C4-2B (cell line): ENCODE data around the gene IQGAP2.

Experiments used
- ZFX ChIP-seq: fragments of 450-650 bp; IDR thresholded peaks from 2 replicates; pipeline ENCODE4 v1.6.1; 2017
- TF ChIP-seq, protein P1 (sequence below): fragments of 450-650 bp; conservative IDR thresholded peaks from 2 replicates; pipeline ENCODE4 v1.5.1; 2017; ENCODE audit warnings: mild to moderate bottlenecking

DNA sequence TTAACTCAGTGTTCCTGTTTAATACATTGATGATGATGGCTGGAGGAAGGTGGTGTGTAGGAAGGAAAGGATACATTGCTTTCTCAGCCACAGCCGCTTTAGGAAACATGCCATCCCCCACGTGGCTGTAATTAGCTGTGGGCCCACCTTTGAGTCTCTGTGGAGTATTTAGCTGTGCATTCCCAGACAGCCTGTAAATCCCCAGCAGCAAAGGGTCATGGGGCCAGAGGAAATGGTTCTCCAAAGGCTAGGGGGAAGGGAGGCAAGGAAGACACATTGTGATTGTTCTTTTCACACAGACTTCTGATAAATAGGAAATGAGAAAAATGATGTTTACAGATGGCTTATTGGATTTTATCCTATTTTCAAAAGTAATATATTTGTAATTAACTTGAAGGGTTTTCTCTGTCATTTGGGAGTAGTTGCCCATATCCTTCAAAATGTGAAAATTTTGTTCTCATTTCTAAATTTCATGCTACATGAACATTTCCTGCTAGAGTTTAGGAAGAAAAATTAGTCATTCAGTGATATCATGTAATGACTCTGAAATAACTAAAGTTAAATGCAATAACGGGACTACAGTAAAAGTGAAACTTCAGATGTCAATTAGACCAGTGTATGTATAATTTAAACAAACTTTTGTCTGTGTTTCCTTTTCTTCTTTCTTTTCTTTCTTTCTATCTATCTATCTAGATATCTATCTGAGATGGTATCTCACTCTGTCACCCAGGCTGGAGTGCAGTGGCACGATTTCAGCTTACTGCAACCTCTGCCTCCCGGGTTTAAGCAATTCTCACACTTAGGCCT, 288.6 kb downstream of the IQGAP2 start:
- TF ChIP-seq, protein P1, sequence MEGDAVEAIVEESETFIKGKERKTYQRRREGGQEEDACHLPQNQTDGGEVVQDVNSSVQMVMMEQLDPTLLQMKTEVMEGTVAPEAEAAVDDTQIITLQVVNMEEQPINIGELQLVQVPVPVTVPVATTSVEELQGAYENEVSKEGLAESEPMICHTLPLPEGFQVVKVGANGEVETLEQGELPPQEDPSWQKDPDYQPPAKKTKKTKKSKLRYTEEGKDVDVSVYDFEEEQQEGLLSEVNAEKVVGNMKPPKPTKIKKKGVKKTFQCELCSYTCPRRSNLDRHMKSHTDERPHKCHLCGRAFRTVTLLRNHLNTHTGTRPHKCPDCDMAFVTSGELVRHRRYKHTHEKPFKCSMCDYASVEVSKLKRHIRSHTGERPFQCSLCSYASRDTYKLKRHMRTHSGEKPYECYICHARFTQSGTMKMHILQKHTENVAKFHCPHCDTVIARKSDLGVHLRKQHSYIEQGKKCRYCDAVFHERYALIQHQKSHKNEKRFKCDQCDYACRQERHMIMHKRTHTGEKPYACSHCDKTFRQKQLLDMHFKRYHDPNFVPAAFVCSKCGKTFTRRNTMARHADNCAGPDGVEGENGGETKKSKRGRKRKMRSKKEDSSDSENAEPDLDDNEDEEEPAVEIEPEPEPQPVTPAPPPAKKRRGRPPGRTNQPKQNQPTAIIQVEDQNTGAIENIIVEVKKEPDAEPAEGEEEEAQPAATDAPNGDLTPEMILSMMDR: no peak
- TF ChIP-seq ZFX: no peak
